CD14-positive monocyte (primary cell): ENCODE measurements around the gene PUM1. TPM values are rescaled to one million over a fixed set of nuclear protein-coding genes. Genes with fewer than 3 reads are reported as not detected.

Experiments used
- DNase-seq, 3 donors: peaks; one replicate each; pipeline ENCODE4 v3.0.0-alpha.2; 2011 to 2022
- H2AFZ ChIP-seq: 2 replicates; pipeline ENCODE4 v1.6.0; 2012; ENCODE audit warnings: mild to moderate bottlenecking, low read depth, low read length, inconsistent platforms; ENCODE audit not compliant: insufficient read depth, poor library complexity, severe bottlenecking
- H3K27ac ChIP-seq, 2 donors: 1 replicate in 1 of 2; 2 replicates in 1 of 2; pipeline ENCODE4 v1.5.1; 2012 to 2013; ENCODE audit warnings: low read length in 2 of 2, control low read depth in 1 of 2, inconsistent platforms in 1 of 2, low read depth in 1 of 2, mild to moderate bottlenecking in 1 of 2
- H3K27me3 ChIP-seq, 2 donors: one replicate each; pipeline versions ENCODE4 v1.6.0 to v1.6.1; 2011 to 2013; ENCODE audit warnings: low read length in 2 of 2; ENCODE audit not compliant: control insufficient read depth in 2 of 2, insufficient read depth in 2 of 2
- H3K36me3 ChIP-seq, 2 donors: replicated peaks in 1 of 2; 1 replicate in 1 of 2; 2 replicates in 1 of 2; pipeline versions ENCODE4 v1.5.1 to v1.6.1; 2012 to 2013; ENCODE audit warnings: low read length in 2 of 2, control low read depth in 1 of 2, inconsistent platforms in 1 of 2, mild to moderate bottlenecking in 1 of 2; ENCODE audit not compliant: insufficient read depth in 2 of 2, control insufficient read depth in 1 of 2
- H3K4me1 ChIP-seq, 2 donors: 1 replicate in 1 of 2; 2 replicates in 1 of 2; pipeline versions ENCODE4 v1.5.1 to v1.6.1; 2012 to 2013; ENCODE audit warnings: low read length in 2 of 2, control low read depth in 1 of 2, inconsistent platforms in 1 of 2, mild to moderate bottlenecking in 1 of 2, moderate library complexity in 1 of 2; ENCODE audit not compliant: insufficient read depth in 2 of 2, control insufficient read depth in 1 of 2
- H3K4me2 ChIP-seq: replicated peaks from 2 replicates; pipeline ENCODE3; 2012; ENCODE audit warnings: low read length, moderate library complexity, mild to moderate bottlenecking; ENCODE audit not compliant: poor library complexity, severe bottlenecking; ENCODE audit errors: extremely low read depth
- H3K4me3 ChIP-seq, 3 experiments: fragments of 200-600 bp in 1 of 3; sonication (generic) in 1 of 3; replicated peaks in 1 of 3; 1 replicate in 2 of 3; 2 replicates in 1 of 3; pipeline ENCODE4 v1.5.1; 2011 to 2013; ENCODE audit warnings: low read length in 3 of 3, mild to moderate bottlenecking in 3 of 3, control low read depth in 2 of 3, low read depth in 2 of 3, inconsistent platforms in 1 of 3, moderate library complexity in 1 of 3
- H3K79me2 ChIP-seq: 2 replicates; pipeline ENCODE4 v1.6.0; 2012; ENCODE audit warnings: mild to moderate bottlenecking, control low read depth, inconsistent platforms, low read length, moderate library complexity; ENCODE audit not compliant: insufficient read depth
- H3K9ac ChIP-seq: 2 replicates; pipeline ENCODE4 v1.6.0; 2017; ENCODE audit warnings: low read length, mild to moderate bottlenecking; ENCODE audit not compliant: insufficient read depth, poor library complexity, severe bottlenecking
- H3K9me3 ChIP-seq, 2 donors: replicated peaks in 1 of 2; 1 replicate in 1 of 2; 2 replicates in 1 of 2; pipeline versions ENCODE4 v1.5.1 to v1.6.1; 2012 to 2013; ENCODE audit warnings: low read length in 2 of 2, control low read depth in 1 of 2; ENCODE audit not compliant: control insufficient read depth in 1 of 2, insufficient read depth in 1 of 2
- H4K20me1 ChIP-seq: 2 replicates; pipeline ENCODE4 v1.6.0; 2012; ENCODE audit warnings: mild to moderate bottlenecking, low read length, control low read depth, moderate library complexity; ENCODE audit not compliant: insufficient read depth
- H3K27ac Mint-ChIP-seq, 7 donors: one replicate each; pipeline ENCODE4 v1.8.0; 2020; ENCODE audit warnings: mild to moderate bottlenecking in 7 of 7, mixed read lengths in 7 of 7, moderate library complexity in 6 of 7, inconsistent platforms in 2 of 7
- H3K27me3 Mint-ChIP-seq, 3 donors: one replicate each; pipeline ENCODE4 v1.8.0; 2021 to 2022; ENCODE audit warnings: low read depth in 3 of 3, mild to moderate bottlenecking in 3 of 3, mixed read lengths in 3 of 3, moderate library complexity in 3 of 3, inconsistent platforms in 1 of 3
- H3K36me3 Mint-ChIP-seq, 2 donors: one replicate each; pipeline ENCODE4 v1.8.0; 2020; ENCODE audit warnings: mixed read lengths in 2 of 2, inconsistent platforms in 1 of 2, mild to moderate bottlenecking in 1 of 2
- H3K4me1 Mint-ChIP-seq: one replicate; pipeline ENCODE4 v1.8.0; 2020; ENCODE audit warnings: mild to moderate bottlenecking, mixed read lengths
- H3K4me3 Mint-ChIP-seq, 2 donors: one replicate each; pipeline ENCODE4 v1.8.0; 2020; ENCODE audit warnings: mild to moderate bottlenecking in 2 of 2, mixed read lengths in 2 of 2, moderate library complexity in 1 of 2
- H3K9me3 Mint-ChIP-seq, 7 donors: one replicate each; pipeline ENCODE4 v1.8.0; 2020 to 2022; ENCODE audit warnings: mixed read lengths in 7 of 7, mild to moderate bottlenecking in 6 of 7, moderate library complexity in 6 of 7, inconsistent platforms in 2 of 7
- CTCF ChIP-seq: fragments of 200-600 bp; IDR thresholded peaks from one replicate; pipeline ENCODE4 v1.8.0; 2022; ENCODE audit warnings: antibody characterized with exemption, mild to moderate bottlenecking
- WGBS: methylation state at CpG from one replicate; pipeline ENCODE4 v1.1.5; 2013; ENCODE audit warnings: missing lambda C conversion rate; ENCODE audit not compliant: insufficient coverage; 5-methylcytosine and 5-hydroxymethylcytosine counted together
- intact Hi-C, 2 donors: fragments of 100-400 bp; cut with micrococcal nuclease; formaldehyde crosslinking; loops; one replicate each; pipeline versions ENCODE4 v1.15.0 to v1.15.1; 2023
- polyA plus RNA-seq, 3 donors: library from polyadenylated mRNA; depleted of rRNA in 1 of 3; unstranded in 2 of 3; stranded (reverse) in 1 of 3; fragments of 300-500 nt in 2 of 3; fragments of >200 nt in 1 of 3; fragmentation: Illumina TruSeq in 2 of 3; gene quantifications; 1 replicate in 2 of 3; 2 replicates in 1 of 3; pipeline ENCODE4 v1.2.3, GENCODE V29; 2012 to 2021

PUM1 gene
- polyA plus RNA-seq, 3 donors: 55.0 to 86.1 (median 62.4) TPM

- WGBS: 86% methylated on average over 6 of the region's 9 CpGs
Measured at GRCh38 chr1:31069392-31069791, 3.9 kb upstream of the PUM1 start.

GRCh38 chr1:31064718-31065309 is 703 bp downstream of the PUM1 start:
- peak; percentile 25 to 55 (median 53) for DNase-seq
- intact Hi-C loops: loop anchor here in 1 of 2 donors (5.0 kb wide), 1 partner anchor 38 kb away; no protein-coding TSS in a partner anchor
- H3K27ac ChIP-seq: peak overlapping the region; percentile 92 to 99
- Mint-ChIP-seq H3K9me3 (peaks cover 0 to 5% (median 0%) of the 10 kb centered on the region in 7 donors), H3K27me3 (peaks cover 0 to 2% (median 0%) of the 10 kb centered on the region in 3 donors), H3K36me3 (peaks cover 0 to 4% of the 10 kb centered on the region in 2 donors), H3K4me3 (peak overlapping the region; percentile 98 to 100), H3K27ac (peak overlapping the region; percentile 99 to 100 (median 99)), H3K4me1 (peaks cover 25% of the 10 kb centered on the region)
- H3K79me2 ChIP-seq: peaks cover 58% of the 10 kb centered on the region
- H4K20me1 ChIP-seq: peaks cover 46% of the 10 kb centered on the region
- H3K9me3 ChIP-seq: no peaks in the 10 kb centered on the region
- no peaks in the 10 kb centered on the region for H3K27me3 ChIP-seq
- peak overlapping the region; percentile 100 for H2AFZ ChIP-seq
- H3K4me1 ChIP-seq: peaks cover 22 to 33% of the 10 kb centered on the region in 2 donors
- H3K4me2 ChIP-seq: peak overlapping the region; percentile 88
- 0% methylated on average over 14 of the region's 19 CpGs for WGBS
- peak overlapping the region; percentile 96 for H3K9ac ChIP-seq
- H3K4me3 ChIP-seq: peak overlapping the region; percentile 71 to 99 (median 83)
- no peak for TF ChIP-seq CTCF
- no peaks in the 10 kb centered on the region for H3K36me3 ChIP-seq

More at GRCh38 chr1:31069392-31069791, 3.9 kb upstream of the PUM1 start:
- Histone ChIP-seq H3K36me3 (no peaks in the 10 kb centered on the region), H3K4me2 (no peak overlapping the region), H3K27ac (no peak overlapping the region), H3K27me3 (no peaks in the 10 kb centered on the region), H3K79me2 (peaks cover 12% of the 10 kb centered on the region), H2AFZ (no peak overlapping the region), H4K20me1 (peaks cover under 1% of the 10 kb centered on the region), H3K9me3 (no peaks in the 10 kb centered on the region), H3K9ac (no peak overlapping the region), H3K4me1 (peaks cover 3 to 9% of the 10 kb centered on the region in 2 donors), H3K4me3 (no peak overlapping the region)
- no peak overlapping the region for H3K4me3 Mint-ChIP-seq
- TF ChIP-seq CTCF: no peak
- no peak overlapping the region for H3K27ac Mint-ChIP-seq
- intact Hi-C loops: no loop called here
- peaks cover 0 to 2% (median 0%) of the 10 kb centered on the region in 3 donors for H3K27me3 Mint-ChIP-seq
- DNase-seq: no peak
- H3K9me3 Mint-ChIP-seq: peaks cover 0 to 5% (median 0%) of the 10 kb centered on the region in 7 donors
- no peaks in the 10 kb centered on the region for H3K36me3 Mint-ChIP-seq
- H3K4me1 Mint-ChIP-seq: peaks cover 4% of the 10 kb centered on the region
